Panc1 (cell line): ENCODE results near the gene ATP11A. TPM values are rescaled to one million over a fixed set of nuclear protein-coding genes. Genes with fewer than 3 reads are reported as not detected.

ENCODE experiments used
- ATAC-seq: fragments of 200-7000 bp; cut with Tn5 transposase; 2 replicates; pipeline ENCODE4 v1.9.1; 2020; ENCODE audit warnings: mild to moderate bottlenecking, moderate library complexity
- BruUV-seq: library from RNA; stranded (reverse); fragments of 400-500 nt; replicated peaks from 2 replicates; lab custom pipeline; 2021; lab: Mats Ljungman, UMichigan
- CTCF ChIA-PET: fragments of 300-600 bp; sonication (Branson Sonifier 250); formaldehyde crosslinking; loops from one replicate; lab custom pipeline; 2022; ENCODE audit warnings: antibody characterized with exemption; lab: Charles Lee
- POLR2A ChIA-PET: fragments of 300-600 bp; sonication (Branson Sonifier 250); formaldehyde crosslinking; loops from one replicate; lab custom pipeline; 2022; ENCODE audit warnings: antibody characterized with exemption; lab: Charles Lee
- DNase-seq: peaks from one replicate; pipeline ENCODE4 v3.0.0-alpha.2; 2010; ENCODE audit warnings: low read depth, low spot score
- H3K27ac ChIP-seq: 2 replicates; pipeline ENCODE4 v1.5.1; 2011; ENCODE audit warnings: mild to moderate bottlenecking, low read length, inconsistent platforms
- H3K27me3 ChIP-seq: fragments of 200-500 bp; sonication (Bioruptor generic); 2 replicates; pipeline ENCODE4 v1.6.0; 2014; ENCODE audit warnings: low read length, inconsistent platforms; ENCODE audit not compliant: control insufficient read depth, insufficient read depth
- H3K36me3 ChIP-seq: fragments of 200-500 bp; sonication (Bioruptor generic); 2 replicates; pipeline ENCODE4 v1.5.1; 2014; ENCODE audit warnings: inconsistent platforms, mild to moderate bottlenecking, low read length, moderate library complexity; ENCODE audit not compliant: control insufficient read depth, insufficient read depth
- H3K4me1 ChIP-seq: 2 replicates; pipeline ENCODE4 v1.5.1; 2011; ENCODE audit warnings: inconsistent platforms, mild to moderate bottlenecking, low read length, moderate library complexity; ENCODE audit not compliant: control insufficient read depth, insufficient read depth
- H3K4me3 ChIP-seq, 2 experiments: 2 replicates each; pipeline ENCODE4 v1.5.1; 2011 to 2012; ENCODE audit warnings: low read depth in 2 of 2, low read length in 2 of 2, mild to moderate bottlenecking in 2 of 2, inconsistent platforms in 1 of 2, moderate library complexity in 1 of 2
- H3K9me3 ChIP-seq: fragments of 200-500 bp; sonication (Bioruptor generic); 2 replicates; pipeline ENCODE4 v1.5.1; 2014; ENCODE audit warnings: low read depth, mild to moderate bottlenecking, inconsistent platforms, low read length, moderate library complexity; ENCODE audit not compliant: control insufficient read depth, insufficient read depth
- POLR2AphosphoS5 ChIP-seq: IDR thresholded peaks from 2 replicates; pipeline ENCODE4 v1.6.1; 2012; ENCODE audit warnings: mild to moderate bottlenecking, low read depth, low read length, moderate library complexity
- SIN3A ChIP-seq: IDR thresholded peaks from 2 replicates; pipeline ENCODE4 v1.6.1; 2012; ENCODE audit warnings: low read depth, mild to moderate bottlenecking, low read length, moderate library complexity, borderline replicate concordance; ENCODE audit not compliant: insufficient read depth
- TCF7L2 ChIP-seq: IDR thresholded peaks from 2 replicates; pipeline ENCODE4 v1.6.1; 2011; ENCODE audit warnings: mild to moderate bottlenecking, low read depth, low read length, inconsistent platforms
- in situ Hi-C: cut with HindIII; loops from 2 replicates; pipeline ENCODE4 v1.10.0; 2016; ENCODE audit warnings: low sequenced_read_pairs, low pct_unique_long_range_greater_than_20kb
- intact Hi-C: fragments of 100-400 bp; cut with micrococcal nuclease; formaldehyde crosslinking; loops from one replicate; pipeline ENCODE4 v1.10.0; 2022; ENCODE audit not compliant: unreplicated experiment
- total RNA-seq: library from RNA; stranded (reverse); gene quantifications from one replicate; pipeline ENCODE4 v1.2.1, GENCODE V29; 2021; ENCODE audit not compliant: unreplicated experiment
- TF ChIP-seq, protein P1 (sequence below), 2 experiments: IDR thresholded peaks; 2 replicates each; pipeline ENCODE4 v1.6.1; 2011 to 2012; ENCODE audit warnings: low read depth in 2 of 2, control low read depth in 1 of 2, low read length in 1 of 2, mild to moderate bottlenecking in 1 of 2, moderate library complexity in 1 of 2; ENCODE audit not compliant: insufficient read depth in 1 of 2
- TF ChIP-seq, protein P2 (sequence below): fragments of 450-650 bp; IDR thresholded peaks from 2 replicates; pipeline ENCODE4 v1.5.1; 2017; ENCODE audit warnings: mild to moderate bottlenecking

The ATP11A gene
- total RNA-seq, 1 experiment from 2014 or later = 85.8 TPM

DNA sequence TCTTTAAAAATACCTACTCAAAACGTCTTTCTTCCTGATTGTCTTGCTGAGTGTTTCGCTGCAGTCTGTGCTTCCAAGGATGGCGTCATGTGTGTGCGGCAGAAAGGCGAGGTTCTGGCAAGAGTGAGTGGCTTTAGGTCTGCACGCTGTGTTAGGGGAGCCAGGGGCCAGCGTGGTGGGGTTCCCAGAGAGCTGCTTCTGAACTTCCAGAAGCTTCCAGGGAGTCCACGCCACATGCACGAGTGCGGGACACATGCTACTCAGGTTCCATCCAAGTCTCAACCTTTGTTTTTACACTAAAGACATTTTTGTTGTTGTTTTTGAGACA is 67.9 kb downstream of the ATP11A start:
- DNase-seq (no peak), ATAC-seq (no peak)
- BruUV-seq = no TSS peak
- no peaks in the 10 kb centered on the region for H3K36me3 ChIP-seq
- H3K27me3 ChIP-seq = no peaks in the 10 kb centered on the region
- peaks cover 29% of the 10 kb centered on the region for H3K4me1 ChIP-seq
- ChIA-PET CTCF (no interaction called here), POLR2A (interaction anchor here (0.6 kb wide), 1 partner anchor 26 kb away, joined by 4 read pairs; no protein-coding TSS in a partner anchor)
- H3K9me3 ChIP-seq = no peaks in the 10 kb centered on the region
- TF ChIP-seq TCF7L2 (no peak), SIN3A (no peak), POLR2AphosphoS5 (no peak)
- TF ChIP-seq, protein P1, sequence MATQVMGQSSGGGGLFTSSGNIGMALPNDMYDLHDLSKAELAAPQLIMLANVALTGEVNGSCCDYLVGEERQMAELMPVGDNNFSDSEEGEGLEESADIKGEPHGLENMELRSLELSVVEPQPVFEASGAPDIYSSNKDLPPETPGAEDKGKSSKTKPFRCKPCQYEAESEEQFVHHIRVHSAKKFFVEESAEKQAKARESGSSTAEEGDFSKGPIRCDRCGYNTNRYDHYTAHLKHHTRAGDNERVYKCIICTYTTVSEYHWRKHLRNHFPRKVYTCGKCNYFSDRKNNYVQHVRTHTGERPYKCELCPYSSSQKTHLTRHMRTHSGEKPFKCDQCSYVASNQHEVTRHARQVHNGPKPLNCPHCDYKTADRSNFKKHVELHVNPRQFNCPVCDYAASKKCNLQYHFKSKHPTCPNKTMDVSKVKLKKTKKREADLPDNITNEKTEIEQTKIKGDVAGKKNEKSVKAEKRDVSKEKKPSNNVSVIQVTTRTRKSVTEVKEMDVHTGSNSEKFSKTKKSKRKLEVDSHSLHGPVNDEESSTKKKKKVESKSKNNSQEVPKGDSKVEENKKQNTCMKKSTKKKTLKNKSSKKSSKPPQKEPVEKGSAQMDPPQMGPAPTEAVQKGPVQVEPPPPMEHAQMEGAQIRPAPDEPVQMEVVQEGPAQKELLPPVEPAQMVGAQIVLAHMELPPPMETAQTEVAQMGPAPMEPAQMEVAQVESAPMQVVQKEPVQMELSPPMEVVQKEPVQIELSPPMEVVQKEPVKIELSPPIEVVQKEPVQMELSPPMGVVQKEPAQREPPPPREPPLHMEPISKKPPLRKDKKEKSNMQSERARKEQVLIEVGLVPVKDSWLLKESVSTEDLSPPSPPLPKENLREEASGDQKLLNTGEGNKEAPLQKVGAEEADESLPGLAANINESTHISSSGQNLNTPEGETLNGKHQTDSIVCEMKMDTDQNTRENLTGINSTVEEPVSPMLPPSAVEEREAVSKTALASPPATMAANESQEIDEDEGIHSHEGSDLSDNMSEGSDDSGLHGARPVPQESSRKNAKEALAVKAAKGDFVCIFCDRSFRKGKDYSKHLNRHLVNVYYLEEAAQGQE (IDR thresholded peaks at IDR 0.05; ENCODE audit: insufficient read depth in 1 of 2, low read depth in 2 of 2, low read length in 1 of 2) = no peak
- TF ChIP-seq, protein P2, sequence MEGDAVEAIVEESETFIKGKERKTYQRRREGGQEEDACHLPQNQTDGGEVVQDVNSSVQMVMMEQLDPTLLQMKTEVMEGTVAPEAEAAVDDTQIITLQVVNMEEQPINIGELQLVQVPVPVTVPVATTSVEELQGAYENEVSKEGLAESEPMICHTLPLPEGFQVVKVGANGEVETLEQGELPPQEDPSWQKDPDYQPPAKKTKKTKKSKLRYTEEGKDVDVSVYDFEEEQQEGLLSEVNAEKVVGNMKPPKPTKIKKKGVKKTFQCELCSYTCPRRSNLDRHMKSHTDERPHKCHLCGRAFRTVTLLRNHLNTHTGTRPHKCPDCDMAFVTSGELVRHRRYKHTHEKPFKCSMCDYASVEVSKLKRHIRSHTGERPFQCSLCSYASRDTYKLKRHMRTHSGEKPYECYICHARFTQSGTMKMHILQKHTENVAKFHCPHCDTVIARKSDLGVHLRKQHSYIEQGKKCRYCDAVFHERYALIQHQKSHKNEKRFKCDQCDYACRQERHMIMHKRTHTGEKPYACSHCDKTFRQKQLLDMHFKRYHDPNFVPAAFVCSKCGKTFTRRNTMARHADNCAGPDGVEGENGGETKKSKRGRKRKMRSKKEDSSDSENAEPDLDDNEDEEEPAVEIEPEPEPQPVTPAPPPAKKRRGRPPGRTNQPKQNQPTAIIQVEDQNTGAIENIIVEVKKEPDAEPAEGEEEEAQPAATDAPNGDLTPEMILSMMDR = no peak
- intact Hi-C loops (no loop called here), in situ Hi-C loops (no loop called here)
- no peak overlapping the region for H3K4me3 ChIP-seq
- no peak overlapping the region for H3K27ac ChIP-seq

DNA sequence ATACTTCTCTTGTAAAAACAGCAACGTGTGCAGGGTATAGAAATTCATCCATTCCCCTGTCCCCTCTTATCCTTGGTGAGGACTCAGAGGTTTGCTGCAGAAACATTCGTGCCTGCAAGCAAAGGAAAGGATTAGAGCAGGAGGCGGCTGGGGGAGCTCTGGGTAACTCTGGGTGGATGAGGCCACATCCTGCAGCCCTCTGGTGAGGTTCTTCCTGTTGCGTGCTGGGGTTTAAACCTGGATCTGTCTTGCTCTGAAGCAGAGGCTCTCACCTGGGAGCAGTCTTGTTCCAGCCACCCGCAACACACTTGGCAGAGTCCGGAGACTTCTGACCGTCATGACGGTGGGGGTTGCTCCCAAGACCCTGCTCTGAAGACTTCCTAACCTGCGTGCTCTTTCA is 69.2 kb downstream of the ATP11A start:
- DNase-seq = no peak
- BruUV-seq = no TSS peak
- peaks cover 29% of the 10 kb centered on the region for H3K4me1 ChIP-seq
- in situ Hi-C loops (no loop called here), intact Hi-C loops (no loop called here)
- H3K9me3 ChIP-seq = no peaks in the 10 kb centered on the region
- ATAC-seq = no peak
- H3K36me3 ChIP-seq = no peaks in the 10 kb centered on the region
- H3K27me3 ChIP-seq = no peaks in the 10 kb centered on the region
- ChIA-PET POLR2A (no interaction called here), CTCF (no interaction called here)
- H3K4me3 ChIP-seq = no peak overlapping the region
- no peak overlapping the region for H3K27ac ChIP-seq
- TF ChIP-seq SIN3A (no peak), POLR2AphosphoS5 (no peak), TCF7L2 (no peak)
- TF ChIP-seq, protein P2 = no peak
- TF ChIP-seq, protein P1 (IDR thresholded peaks at IDR 0.05; ENCODE audit: insufficient read depth in 1 of 2, low read depth in 2 of 2, low read length in 1 of 2) = no peak
